CD8-positive, alpha-beta memory T cell (primary cell): Measurements from ENCODE around the gene RABGGTB. TPM values are rescaled to one million over a fixed set of nuclear protein-coding genes. Genes with fewer than 3 reads are reported as not detected.

Experiments used
- CTCF ChIA-PET: fragments of 350-600 bp; sonication (Branson Sonifier 250); formaldehyde crosslinking; loops from one replicate; lab custom pipeline; 2021; ENCODE audit warnings: antibody characterized with exemption; lab: Charles Lee
- POLR2A ChIA-PET: fragments of 350-600 bp; sonication (Branson Sonifier 250); formaldehyde crosslinking; loops from one replicate; lab custom pipeline; 2021; ENCODE audit warnings: antibody characterized with exemption; lab: Charles Lee
- DNase-seq, 5 donors: peaks; one replicate each; pipeline versions ENCODE4 v3.0.0 to v3.0.0-alpha.2; 2020 to 2022; ENCODE audit warnings: mixed read lengths in 1 of 5
- H3K27ac ChIP-seq: one replicate; pipeline ENCODE4 v1.7.0; 2013; ENCODE audit warnings: low read depth, mild to moderate bottlenecking, low read length, moderate library complexity
- H3K27me3 ChIP-seq: 2 replicates; pipeline ENCODE4 v1.7.0; 2013; ENCODE audit warnings: low read length, mild to moderate bottlenecking; ENCODE audit not compliant: insufficient read depth, poor library complexity, severe bottlenecking
- H3K36me3 ChIP-seq: 2 replicates; pipeline ENCODE4 v1.7.0; 2013; ENCODE audit warnings: mild to moderate bottlenecking, low read length, moderate library complexity; ENCODE audit not compliant: insufficient read depth
- H3K4me1 ChIP-seq: 2 replicates; pipeline ENCODE4 v1.7.0; 2013; ENCODE audit warnings: mild to moderate bottlenecking, low read length, moderate library complexity; ENCODE audit not compliant: insufficient read depth
- H3K4me3 ChIP-seq: 2 replicates; pipeline ENCODE4 v1.7.0; 2013; ENCODE audit warnings: mild to moderate bottlenecking, low read length
- H3K9me3 ChIP-seq: 2 replicates; pipeline ENCODE4 v1.7.0; 2013; ENCODE audit warnings: mild to moderate bottlenecking, low read length
- H3K27ac Mint-ChIP-seq, 8 donors: one replicate each; pipeline ENCODE4 v1.8.0; 2020 to 2021; ENCODE audit warnings: mixed read lengths in 8 of 8, mild to moderate bottlenecking in 6 of 8, inconsistent platforms in 3 of 8, moderate library complexity in 3 of 8
- H3K27me3 Mint-ChIP-seq, 2 donors: one replicate each; pipeline ENCODE4 v1.8.0; 2020 to 2021; ENCODE audit warnings: mixed read lengths in 2 of 2, mild to moderate bottlenecking in 1 of 2, moderate library complexity in 1 of 2
- H3K36me3 Mint-ChIP-seq, 3 donors: one replicate each; pipeline ENCODE4 v1.8.0; 2020 to 2021; ENCODE audit warnings: mixed read lengths in 3 of 3, inconsistent platforms in 1 of 3, mild to moderate bottlenecking in 1 of 3
- H3K4me1 Mint-ChIP-seq, 3 donors: one replicate each; pipeline ENCODE4 v1.8.0; 2020 to 2021; ENCODE audit warnings: mixed read lengths in 3 of 3, inconsistent platforms in 1 of 3, mild to moderate bottlenecking in 1 of 3
- H3K4me3 Mint-ChIP-seq, 7 donors: one replicate each; pipeline ENCODE4 v1.8.0; 2020 to 2021; ENCODE audit warnings: mixed read lengths in 7 of 7, mild to moderate bottlenecking in 6 of 7, moderate library complexity in 4 of 7, inconsistent platforms in 2 of 7
- H3K9me3 Mint-ChIP-seq, 5 donors: one replicate each; pipeline ENCODE4 v1.8.0; 2020 to 2022; ENCODE audit warnings: mixed read lengths in 5 of 5, mild to moderate bottlenecking in 3 of 5, moderate library complexity in 2 of 5, inconsistent platforms in 1 of 5
- polyA plus RNA-seq: library from polyadenylated mRNA; unstranded; fragments of 300-500 nt; fragmentation: Illumina TruSeq; gene quantifications from one replicate; pipeline ENCODE4 v1.2.3, GENCODE V29; 2021
- total RNA-seq, 2 experiments: library from RNA; stranded (reverse); gene quantifications; one replicate each; pipeline ENCODE4 v1.2.3, GENCODE V29; 2021

RABGGTB gene
- total and polyA plus RNA-seq, 3 experiments from 2014 or later, result 7.5 to 212 (median 208) TPM

- H3K36me3 ChIP-seq, result peaks cover 21% of the 10 kb centered on the region
- H3K27me3 ChIP-seq, result no peaks in the 10 kb centered on the region
- Mint-ChIP-seq H3K4me3 (peak overlapping the region; percentile 94 to 100 (median 98)), H3K27ac (peak overlapping the region; percentile 92 to 99 (median 98)), H3K4me1 (peaks cover 67 to 81% (median 77%) of the 10 kb centered on the region in 3 donors), H3K36me3 (peaks cover 8 to 54% (median 15%) of the 10 kb centered on the region in 3 donors), H3K27me3 (peaks cover 0 to 3% of the 10 kb centered on the region in 2 donors), H3K9me3 (no peaks in the 10 kb centered on the region)
- CTCF ChIA-PET, result no interaction called here
- POLR2A ChIA-PET, result interaction anchor here (1.0 to 2.0 kb wide), 2 partner anchors 11 to 64 kb away, joined by 3 to 7 read pairs; no protein-coding TSS in a partner anchor
- peak overlapping the region; percentile 90 for H3K27ac ChIP-seq
- DNase-seq, result no peak
- H3K4me1 ChIP-seq, result peaks cover 54% of the 10 kb centered on the region
- H3K9me3 ChIP-seq, result no peaks in the 10 kb centered on the region
- H3K4me3 ChIP-seq, result peak overlapping the region; percentile 94
Measured at GRCh38 chr1:75786901-75787493, 941 bp downstream of the RABGGTB start.

- ChIA-PET POLR2A (interaction anchor here (2.0 kb wide), 1 partner anchor 64 kb away, joined by 7 read pairs; no protein-coding TSS in a partner anchor), CTCF (no interaction called here)
- H3K9me3 ChIP-seq, result no peaks in the 10 kb centered on the region
- peak overlapping the region; percentile 94 for H3K4me3 ChIP-seq
- peak overlapping the region; percentile 90 for H3K27ac ChIP-seq
- peak overlapping the region; percentile 92 to 99 (median 98) for H3K27ac Mint-ChIP-seq
- H3K36me3 ChIP-seq, result peaks cover 26% of the 10 kb centered on the region
- H3K9me3 Mint-ChIP-seq, result no peaks in the 10 kb centered on the region
- peak overlapping the region; percentile 94 to 100 (median 98) for H3K4me3 Mint-ChIP-seq
- H3K36me3 Mint-ChIP-seq, result peaks cover 8 to 59% (median 15%) of the 10 kb centered on the region in 3 donors
- H3K27me3 Mint-ChIP-seq, result peaks cover 0 to 3% of the 10 kb centered on the region in 2 donors
- H3K4me1 Mint-ChIP-seq, result peaks cover 67 to 86% (median 81%) of the 10 kb centered on the region in 3 donors
- H3K27me3 ChIP-seq, result no peaks in the 10 kb centered on the region
- peaks cover 54% of the 10 kb centered on the region for H3K4me1 ChIP-seq
- DNase-seq, result no peak
Measured at GRCh38 chr1:75787524-75787923, 1.5 kb downstream of the RABGGTB start.

- Histone ChIP-seq H3K4me1 (peaks cover 54% of the 10 kb centered on the region), H3K27me3 (no peaks in the 10 kb centered on the region), H3K27ac (no peak overlapping the region), H3K36me3 (peaks cover 34% of the 10 kb centered on the region), H3K9me3 (no peaks in the 10 kb centered on the region), H3K4me3 (no peak overlapping the region)
- Mint-ChIP-seq H3K9me3 (no peaks in the 10 kb centered on the region), H3K4me1 (peaks cover 61 to 85% (median 84%) of the 10 kb centered on the region in 3 donors), H3K27me3 (no peaks in the 10 kb centered on the region), H3K4me3 (peak overlapping the region in 6 of 7 donors; percentile 15 to 99 (median 96)), H3K36me3 (peaks cover 8 to 83% (median 20%) of the 10 kb centered on the region in 3 donors), H3K27ac (peak overlapping the region; percentile 66 to 99 (median 92))
- DNase-seq, result no peak
- ChIA-PET POLR2A (no interaction called here), CTCF (no interaction called here)
Measured at GRCh38 chr1:75789988-75790387, 3.9 kb downstream of the RABGGTB start.

- peaks cover 11 to 93% (median 23%) of the 10 kb centered on the region in 3 donors for H3K36me3 Mint-ChIP-seq
- CTCF ChIA-PET, result interaction anchor here (0.8 kb wide), 1 partner anchor 70 kb away, joined by 3 read pairs; no protein-coding TSS in a partner anchor
- no peak overlapping the region for H3K4me3 ChIP-seq
Measured at GRCh38 chr1:75791022-75791421, 5.0 kb downstream of the RABGGTB start.

GRCh38 chr1:75792091-75792490 is 6.0 kb downstream of the RABGGTB start:
- Mint-ChIP-seq H3K4me1 (peaks cover 48 to 73% (median 69%) of the 10 kb centered on the region in 3 donors), H3K4me3 (no peak overlapping the region), H3K9me3 (no peaks in the 10 kb centered on the region), H3K27ac (peak overlapping the region in 4 of 8 donors; percentile 54 to 99 (median 79)), H3K27me3 (no peaks in the 10 kb centered on the region), H3K36me3 (peaks cover 11 to 93% (median 23%) of the 10 kb centered on the region in 3 donors)
- no peak for DNase-seq
- Histone ChIP-seq H3K27ac (no peak overlapping the region), H3K4me1 (peaks cover 43% of the 10 kb centered on the region), H3K4me3 (no peak overlapping the region), H3K36me3 (peaks cover 40% of the 10 kb centered on the region), H3K9me3 (no peaks in the 10 kb centered on the region), H3K27me3 (no peaks in the 10 kb centered on the region)
- CTCF ChIA-PET, result no interaction called here
- POLR2A ChIA-PET, result no interaction called here

More at GRCh38 chr1:75791022-75791421, 5.0 kb downstream of the RABGGTB start:
- H3K27ac Mint-ChIP-seq, result peak overlapping the region; percentile 52 to 99 (median 90)
- H3K36me3 ChIP-seq, result peaks cover 39% of the 10 kb centered on the region
- H3K4me3 Mint-ChIP-seq, result peak overlapping the region in 6 of 7 donors; percentile 5 to 98 (median 87)
- H3K4me1 ChIP-seq, result peaks cover 48% of the 10 kb centered on the region
- H3K4me1 Mint-ChIP-seq, result peaks cover 55 to 77% (median 75%) of the 10 kb centered on the region in 3 donors
- H3K27me3 Mint-ChIP-seq, result no peaks in the 10 kb centered on the region
- H3K9me3 Mint-ChIP-seq, result no peaks in the 10 kb centered on the region
- H3K27me3 ChIP-seq, result no peaks in the 10 kb centered on the region
- POLR2A ChIA-PET, result interaction anchor here (0.6 kb wide), 1 partner anchor 1014 kb away, joined by 3 read pairs; no protein-coding TSS in a partner anchor
- H3K27ac ChIP-seq, result no peak overlapping the region
- no peaks in the 10 kb centered on the region for H3K9me3 ChIP-seq
- no peak for DNase-seq

GRCh38 chr1:75794382-75794781 is 8.3 kb downstream of the RABGGTB start:
- Histone ChIP-seq H3K27ac (no peak overlapping the region), H3K4me1 (peaks cover 20% of the 10 kb centered on the region), H3K4me3 (no peak overlapping the region), H3K9me3 (no peaks in the 10 kb centered on the region), H3K36me3 (peaks cover 34% of the 10 kb centered on the region), H3K27me3 (no peaks in the 10 kb centered on the region)
- H3K27me3 Mint-ChIP-seq, result no peaks in the 10 kb centered on the region
- peaks cover 11 to 86% (median 29%) of the 10 kb centered on the region in 3 donors for H3K36me3 Mint-ChIP-seq
- H3K4me3 Mint-ChIP-seq, result no peak overlapping the region
- ChIA-PET CTCF (no interaction called here), POLR2A (no interaction called here)
- peaks cover 25 to 53% (median 46%) of the 10 kb centered on the region in 3 donors for H3K4me1 Mint-ChIP-seq
- H3K9me3 Mint-ChIP-seq, result no peaks in the 10 kb centered on the region
- H3K27ac Mint-ChIP-seq, result peak overlapping the region in 1 of 8 donors; percentile 19
- no peak for DNase-seq

- CTCF ChIA-PET, result no interaction called here
- peaks cover 11 to 39% (median 33%) of the 10 kb centered on the region in 3 donors for H3K4me1 Mint-ChIP-seq
- H3K27me3 Mint-ChIP-seq, result no peaks in the 10 kb centered on the region
- H3K4me3 Mint-ChIP-seq, result no peak overlapping the region
- no peak overlapping the region for H3K27ac ChIP-seq
- H3K9me3 Mint-ChIP-seq, result no peaks in the 10 kb centered on the region
- no peak overlapping the region for H3K27ac Mint-ChIP-seq
- H3K36me3 Mint-ChIP-seq, result peaks cover 11 to 73% (median 27%) of the 10 kb centered on the region in 3 donors
- no peaks in the 10 kb centered on the region for H3K27me3 ChIP-seq
- no peaks in the 10 kb centered on the region for H3K9me3 ChIP-seq
- peaks cover 6% of the 10 kb centered on the region for H3K4me1 ChIP-seq
- DNase-seq, result no peak
- POLR2A ChIA-PET, result no interaction called here
- no peak overlapping the region for H3K4me3 ChIP-seq
- peaks cover 28% of the 10 kb centered on the region for H3K36me3 ChIP-seq
Measured at GRCh38 chr1:75795703-75796193, 9.7 kb downstream of the RABGGTB start.
